Peyer's patch (tissue), 4 donors: ENCODE measurements around the gene IQCK. TPM values are rescaled to one million over a fixed set of nuclear protein-coding genes. Genes with fewer than 3 reads are reported as not detected.
A peak's percentile ranks its signal among the peaks of the same experiment; 100 is the strongest.

Experiments used
- DNase-seq, 3 donors: peaks; one replicate each; pipeline ENCODE4 v3.0.0-alpha.2; 2017 to 2019
- H3K27ac ChIP-seq, 4 donors: fragments of 200-600 bp; sonication (generic); one replicate each; pipeline ENCODE4 v1.5.1; 2016 to 2019
- H3K27me3 ChIP-seq, 2 donors: fragments of 200-600 bp; sonication (generic); one replicate each; pipeline ENCODE4 v1.5.1; 2019
- H3K36me3 ChIP-seq, 3 donors: fragments of 200-600 bp; sonication (generic); one replicate each; pipeline ENCODE4 v1.5.1; 2016 to 2019
- H3K4me1 ChIP-seq, 4 donors: fragments of 200-600 bp; sonication (generic); one replicate each; pipeline ENCODE4 v1.5.1; 2016 to 2019
- H3K4me3 ChIP-seq, 4 donors: fragments of 200-600 bp; sonication (generic); 1 replicate in 3 of 4; 2 replicates in 1 of 4; pipeline ENCODE4 v1.5.1; 2016 to 2019; ENCODE audit warnings: mild to moderate bottlenecking in 1 of 4
- H3K9me3 ChIP-seq, 4 donors: fragments of 200-600 bp; sonication (generic); one replicate each; pipeline ENCODE4 v1.5.1; 2016 to 2019; ENCODE audit warnings: mild to moderate bottlenecking in 1 of 4
- POLR2A ChIP-seq, 2 donors: fragments of 450-650 bp; IDR thresholded peaks; one replicate each; pipeline ENCODE4 v1.5.1; 2017; ENCODE audit warnings: antibody characterized with exemption in 2 of 2, mild to moderate bottlenecking in 2 of 2, moderate library complexity in 2 of 2
- total RNA-seq, 4 donors: library from RNA; depleted of rRNA; stranded (reverse); fragments of >200 nt; gene quantifications; one replicate each; pipeline ENCODE4 v1.1.0, GENCODE V29; 2016
- TF ChIP-seq, protein P1 (sequence below), 6 experiments: fragments of 450-650 bp in 4 of 6; fragments of 200-600 bp in 2 of 6; sonication (generic) in 1 of 6; IDR thresholded peaks; one replicate each; pipeline ENCODE4 v1.5.1; 2017 to 2019; ENCODE audit warnings: antibody characterized with exemption in 6 of 6, mild to moderate bottlenecking in 3 of 6, moderate library complexity in 1 of 6

The IQCK gene
- total RNA-seq, 4 donors from 2014 or later: 8.2 to 42.9 (median 10.3) TPM

DNA sequence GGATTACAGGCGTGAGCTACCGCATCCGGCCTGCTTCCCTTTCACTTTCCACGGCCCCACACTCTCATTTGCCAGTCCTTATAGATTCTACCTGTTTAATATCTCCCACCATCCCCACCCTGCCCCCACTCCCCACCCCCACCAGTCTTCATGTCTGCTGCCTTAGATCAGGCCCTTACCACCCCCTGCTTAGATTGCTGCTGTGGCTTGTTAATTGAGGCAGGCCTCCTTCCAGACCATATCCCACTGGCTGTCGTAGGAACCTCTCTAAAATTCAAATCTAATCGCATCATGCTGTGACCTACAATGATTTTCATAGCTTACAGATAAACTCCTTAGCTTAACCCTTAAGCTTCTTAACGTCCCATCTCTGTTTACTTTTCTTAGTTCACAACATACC lies 4.9 kb downstream of the IQCK start:
- no peak for TF ChIP-seq POLR2A (IDR thresholded peaks at IDR 0.05)
- TF ChIP-seq, protein P1, sequence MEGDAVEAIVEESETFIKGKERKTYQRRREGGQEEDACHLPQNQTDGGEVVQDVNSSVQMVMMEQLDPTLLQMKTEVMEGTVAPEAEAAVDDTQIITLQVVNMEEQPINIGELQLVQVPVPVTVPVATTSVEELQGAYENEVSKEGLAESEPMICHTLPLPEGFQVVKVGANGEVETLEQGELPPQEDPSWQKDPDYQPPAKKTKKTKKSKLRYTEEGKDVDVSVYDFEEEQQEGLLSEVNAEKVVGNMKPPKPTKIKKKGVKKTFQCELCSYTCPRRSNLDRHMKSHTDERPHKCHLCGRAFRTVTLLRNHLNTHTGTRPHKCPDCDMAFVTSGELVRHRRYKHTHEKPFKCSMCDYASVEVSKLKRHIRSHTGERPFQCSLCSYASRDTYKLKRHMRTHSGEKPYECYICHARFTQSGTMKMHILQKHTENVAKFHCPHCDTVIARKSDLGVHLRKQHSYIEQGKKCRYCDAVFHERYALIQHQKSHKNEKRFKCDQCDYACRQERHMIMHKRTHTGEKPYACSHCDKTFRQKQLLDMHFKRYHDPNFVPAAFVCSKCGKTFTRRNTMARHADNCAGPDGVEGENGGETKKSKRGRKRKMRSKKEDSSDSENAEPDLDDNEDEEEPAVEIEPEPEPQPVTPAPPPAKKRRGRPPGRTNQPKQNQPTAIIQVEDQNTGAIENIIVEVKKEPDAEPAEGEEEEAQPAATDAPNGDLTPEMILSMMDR (IDR thresholded peaks at IDR 0.05): no peak
- H3K4me1 ChIP-seq: peaks cover 0 to 6% (median 2%) of the 10 kb centered on the region in 4 donors
- no peak for DNase-seq
- no peak overlapping the region for H3K27ac ChIP-seq
- no peaks in the 10 kb centered on the region for H3K36me3 ChIP-seq
- no peaks in the 10 kb centered on the region for H3K27me3 ChIP-seq
- H3K4me3 ChIP-seq: no peak overlapping the region
- H3K9me3 ChIP-seq: no peaks in the 10 kb centered on the region

DNA sequence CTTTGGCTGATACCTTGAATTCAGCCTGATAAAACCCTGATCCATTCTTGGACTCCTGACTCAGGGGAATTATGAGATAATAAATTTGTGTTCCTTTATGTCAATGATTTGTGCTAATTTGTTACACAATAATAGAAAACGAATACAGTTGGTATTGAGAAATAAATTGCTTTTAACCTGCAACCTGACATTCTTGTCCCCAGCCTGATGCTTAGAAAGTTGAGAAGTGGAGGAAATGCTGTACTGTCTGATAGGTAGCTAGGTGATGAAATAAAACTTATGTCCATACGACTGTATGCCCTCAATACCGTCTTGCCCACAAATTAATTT lies 10.5 kb downstream of the IQCK start:
- H3K4me3 ChIP-seq: no peak overlapping the region
- no peaks in the 10 kb centered on the region for H3K4me1 ChIP-seq
- H3K36me3 ChIP-seq: no peaks in the 10 kb centered on the region
- TF ChIP-seq POLR2A (IDR thresholded peaks at IDR 0.05): no peak
- no peaks in the 10 kb centered on the region for H3K27me3 ChIP-seq
- H3K27ac ChIP-seq: no peak overlapping the region
- DNase-seq: no peak
- no peaks in the 10 kb centered on the region for H3K9me3 ChIP-seq

DNA sequence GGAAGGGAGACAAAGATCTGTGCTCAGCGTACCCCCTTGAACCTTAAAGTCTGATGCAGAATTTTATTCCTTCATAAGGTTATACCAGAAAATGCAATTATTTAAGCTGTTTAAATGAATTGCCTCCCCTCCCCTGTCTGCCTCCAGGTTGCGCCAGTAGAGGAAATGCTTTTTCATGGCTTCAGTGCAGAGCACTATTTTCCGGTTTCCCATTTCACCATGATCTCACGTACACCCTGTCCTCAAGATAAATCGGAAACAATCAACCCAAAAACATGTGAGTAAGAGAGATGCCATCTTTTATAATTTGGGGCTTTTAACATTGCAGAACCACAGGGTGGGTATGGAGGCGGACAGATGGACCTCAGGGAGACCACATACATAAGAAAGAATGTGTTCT lies 15.5 kb downstream of the IQCK start:
- Histone ChIP-seq H3K27ac (no peak overlapping the region), H3K27me3 (no peaks in the 10 kb centered on the region), H3K4me1 (no peaks in the 10 kb centered on the region), H3K4me3 (no peak overlapping the region), H3K36me3 (peaks cover 0 to 4% (median 0%) of the 10 kb centered on the region in 3 donors), H3K9me3 (no peaks in the 10 kb centered on the region)
- DNase-seq: no peak
- TF ChIP-seq POLR2A (IDR thresholded peaks at IDR 0.05): no peak
- TF ChIP-seq, protein P1 (IDR thresholded peaks at IDR 0.05): no peak

DNA sequence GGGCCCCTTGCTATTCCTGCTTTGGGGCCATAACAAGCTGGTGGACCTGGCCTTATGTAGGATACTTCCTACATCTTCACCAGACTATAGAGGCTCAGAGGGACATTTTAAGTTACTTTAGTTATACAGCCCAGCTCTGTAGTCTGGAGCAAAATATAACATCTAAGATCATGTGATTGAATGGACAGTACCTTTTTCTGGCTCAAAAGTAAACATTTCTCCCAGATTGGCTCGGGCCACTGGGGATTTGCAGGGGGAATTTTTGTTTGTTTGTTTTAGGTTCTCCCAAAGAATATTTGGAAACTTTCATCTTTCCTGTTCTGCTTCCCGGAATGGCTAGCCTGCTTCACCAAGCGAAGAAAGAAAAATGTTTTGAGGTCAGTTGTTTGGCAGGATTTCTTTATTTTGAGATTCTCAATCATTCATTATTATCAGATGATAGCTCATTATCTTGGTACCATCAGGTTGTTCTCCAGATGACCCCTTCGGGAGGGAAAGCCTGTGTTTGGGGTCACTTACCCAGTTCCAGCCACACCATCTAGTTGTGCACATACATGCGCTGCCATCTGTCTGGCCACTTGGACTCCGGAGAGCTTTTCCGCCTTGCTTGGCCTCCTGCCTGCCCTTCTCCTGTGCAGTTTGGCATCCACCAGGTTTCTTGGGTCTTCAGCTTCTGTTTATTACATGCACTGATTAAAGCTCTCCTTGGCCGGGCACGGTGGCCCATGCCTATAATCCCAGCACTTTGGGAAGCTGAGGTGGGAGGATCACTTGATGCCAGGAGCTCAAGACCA lies 17.2 kb downstream of the IQCK start:
- no peak for DNase-seq
- peak overlapping the region in 1 of 4 donors; percentile 31 for H3K27ac ChIP-seq
- H3K4me1 ChIP-seq: no peaks in the 10 kb centered on the region
- H3K27me3 ChIP-seq: no peaks in the 10 kb centered on the region
- no peaks in the 10 kb centered on the region for H3K9me3 ChIP-seq
- peaks cover 0 to 4% (median 0%) of the 10 kb centered on the region in 3 donors for H3K36me3 ChIP-seq
- H3K4me3 ChIP-seq: no peak overlapping the region
- TF ChIP-seq POLR2A (IDR thresholded peaks at IDR 0.05): no peak
- TF ChIP-seq, protein P1 (IDR thresholded peaks at IDR 0.05): no peak

DNA sequence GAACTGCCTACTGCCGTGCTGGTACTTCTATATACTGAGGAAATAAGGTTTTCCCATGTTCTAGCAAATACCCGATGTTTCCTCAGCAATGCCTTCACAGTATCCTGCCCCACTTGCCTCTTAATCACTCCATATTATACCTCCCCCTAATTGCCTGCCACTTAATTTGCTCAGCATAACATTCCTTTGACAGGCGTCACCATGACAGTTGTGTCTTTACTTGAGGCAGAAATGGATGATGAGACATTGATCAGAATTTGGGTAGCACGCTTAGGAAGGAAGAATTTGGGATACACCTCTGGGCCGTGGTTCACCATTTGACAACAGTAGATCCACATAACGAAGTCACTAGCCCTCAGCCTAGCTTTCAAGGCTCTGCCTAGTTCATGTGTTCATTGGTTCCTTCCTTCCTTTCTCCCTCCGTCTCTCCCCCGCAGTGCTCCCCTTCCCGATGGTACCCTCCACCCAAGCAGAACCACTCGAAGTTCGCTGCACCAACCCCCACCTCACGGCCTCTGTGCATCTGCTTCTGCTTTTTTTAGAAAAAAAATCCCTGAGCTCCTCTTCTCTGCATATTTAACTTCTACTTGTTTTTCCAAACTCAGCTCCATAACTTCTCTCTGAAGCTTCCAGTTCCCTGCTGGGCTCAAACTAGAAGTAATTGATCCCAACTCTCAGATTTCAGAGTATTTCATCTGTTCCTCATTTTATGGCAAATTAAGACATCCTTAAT lies 19.4 kb downstream of the IQCK start:
- H3K27me3 ChIP-seq: no peaks in the 10 kb centered on the region
- no peak overlapping the region for H3K27ac ChIP-seq
- DNase-seq: no peak
- no peaks in the 10 kb centered on the region for H3K9me3 ChIP-seq
- no peak for TF ChIP-seq POLR2A (IDR thresholded peaks at IDR 0.05)
- TF ChIP-seq, protein P1 (IDR thresholded peaks at IDR 0.05): no peak
- peaks cover 0 to 4% (median 0%) of the 10 kb centered on the region in 3 donors for H3K36me3 ChIP-seq
- no peak overlapping the region for H3K4me3 ChIP-seq
- H3K4me1 ChIP-seq: no peaks in the 10 kb centered on the region

DNA sequence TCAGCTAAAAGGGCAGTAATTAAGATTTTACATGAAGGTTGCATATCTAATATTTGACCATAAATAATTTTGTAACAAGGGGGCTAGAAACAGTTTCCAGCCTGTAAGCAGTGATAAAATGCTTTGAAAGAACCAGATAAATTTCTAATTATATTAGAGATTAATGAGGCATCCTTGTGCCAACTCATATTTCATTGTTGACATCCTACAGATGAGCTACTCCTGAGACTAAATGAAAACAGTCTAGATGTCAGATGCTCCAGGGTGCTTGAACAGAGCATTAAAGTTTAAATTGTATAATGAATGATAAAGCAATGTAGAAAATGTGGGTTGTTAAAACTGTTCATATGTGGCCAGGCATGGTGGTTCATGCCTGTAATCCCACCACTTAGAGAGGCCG lies 23.3 kb downstream of the IQCK start:
- no peaks in the 10 kb centered on the region for H3K27me3 ChIP-seq
- peaks cover 0 to 4% (median 0%) of the 10 kb centered on the region in 4 donors for H3K4me1 ChIP-seq
- no peaks in the 10 kb centered on the region for H3K9me3 ChIP-seq
- no peak for TF ChIP-seq POLR2A (IDR thresholded peaks at IDR 0.05)
- TF ChIP-seq, protein P1 (IDR thresholded peaks at IDR 0.05): no peak
- H3K27ac ChIP-seq: no peak overlapping the region
- H3K36me3 ChIP-seq: no peaks in the 10 kb centered on the region
- H3K4me3 ChIP-seq: no peak overlapping the region
- no peak for DNase-seq
